Astrocyte (in vitro differentiated cells and primary cell): ENCODE data around the gene CARD8. TPM values are rescaled to one million over a fixed set of nuclear protein-coding genes. Genes with fewer than 3 reads are reported as not detected.
"Not testable (repeated sequence)": the region's sequence is repeated elsewhere in the genome, so short reads cannot be mapped to it uniquely, and the experiment has no call there.

Source experiments
- DNase-seq: peaks from one replicate; pipeline ENCODE4 v3.0.0-alpha.2; 2010; ENCODE audit warnings: low read depth
- FAIRE-seq: peaks from 2 replicates; lab custom pipeline; 2011; peaks lifted over from hg19 to GRCh38; lab: Jason Lieb, UNC
- H2AFZ ChIP-seq: 2 replicates; pipeline ENCODE4 v1.6.0; 2012; ENCODE audit warnings: low read depth, low read length, inconsistent platforms
- H3K27ac ChIP-seq: 2 replicates; pipeline ENCODE4 v1.5.1; 2011; ENCODE audit warnings: low read depth, low read length, inconsistent platforms
- H3K27me3 ChIP-seq: 2 replicates; pipeline ENCODE4 v1.6.0; 2011; ENCODE audit warnings: low read length, inconsistent platforms; ENCODE audit not compliant: insufficient read depth
- H3K36me3 ChIP-seq: 2 replicates; pipeline ENCODE4 v1.5.1; 2011; ENCODE audit warnings: low read length, inconsistent platforms; ENCODE audit not compliant: insufficient read depth
- H3K4me1 ChIP-seq: 2 replicates; pipeline ENCODE4 v1.5.1; 2011; ENCODE audit warnings: low read length, inconsistent platforms; ENCODE audit not compliant: insufficient read depth
- H3K4me2 ChIP-seq: 2 replicates; pipeline ENCODE4 v1.6.0; 2012; ENCODE audit warnings: low read length, inconsistent platforms
- H3K4me3 ChIP-seq: 2 replicates; pipeline ENCODE4 v1.5.1; 2011; ENCODE audit warnings: low read depth, mild to moderate bottlenecking, low read length, inconsistent platforms; ENCODE audit not compliant: insufficient read depth
- H3K79me2 ChIP-seq: 2 replicates; pipeline ENCODE4 v1.6.0; 2012; ENCODE audit warnings: mild to moderate bottlenecking, low read length, inconsistent platforms; ENCODE audit not compliant: insufficient read depth
- H3K9ac ChIP-seq: 2 replicates; pipeline ENCODE4 v1.6.0; 2012; ENCODE audit warnings: mild to moderate bottlenecking, low read length, inconsistent platforms
- H3K9me3 ChIP-seq: 2 replicates; pipeline ENCODE4 v1.5.1; 2012; ENCODE audit warnings: low read depth, mild to moderate bottlenecking, low read length, inconsistent platforms; ENCODE audit not compliant: insufficient read depth
- H4K20me1 ChIP-seq: 2 replicates; pipeline ENCODE4 v1.6.0; 2012; ENCODE audit warnings: low read length, inconsistent platforms; ENCODE audit not compliant: insufficient read depth
- H3K27ac Mint-ChIP-seq: one replicate; pipeline ENCODE4 v1.8.0; 2021; ENCODE audit warnings: mild to moderate bottlenecking, mixed read lengths; ENCODE audit not compliant: unreplicated experiment
- H3K27me3 Mint-ChIP-seq: one replicate; pipeline ENCODE4 v1.8.0; 2021; ENCODE audit warnings: low read depth, mixed read lengths; ENCODE audit not compliant: unreplicated experiment
- H3K36me3 Mint-ChIP-seq: one replicate; pipeline ENCODE4 v1.8.0; 2021; ENCODE audit warnings: low read depth, mixed read lengths; ENCODE audit not compliant: unreplicated experiment
- H3K4me1 Mint-ChIP-seq: one replicate; pipeline ENCODE4 v1.8.0; 2021; ENCODE audit warnings: low read depth, mixed read lengths; ENCODE audit not compliant: unreplicated experiment
- H3K4me3 Mint-ChIP-seq: one replicate; pipeline ENCODE4 v1.8.0; 2021; ENCODE audit warnings: mild to moderate bottlenecking, moderate library complexity, mixed read lengths; ENCODE audit not compliant: unreplicated experiment
- H3K9me3 Mint-ChIP-seq: one replicate; pipeline ENCODE4 v1.8.0; 2021; ENCODE audit warnings: mild to moderate bottlenecking, mixed read lengths; ENCODE audit not compliant: unreplicated experiment
- CTCF ChIP-seq: IDR thresholded peaks from 2 replicates; pipeline ENCODE4 v1.5.1; 2011; ENCODE audit warnings: low read depth, mild to moderate bottlenecking, inconsistent platforms, low read length, moderate library complexity; ENCODE audit not compliant: insufficient read depth
- EZH2 ChIP-seq: IDR thresholded peaks from 2 replicates; pipeline ENCODE4 v1.6.1; 2012; ENCODE audit warnings: mild to moderate bottlenecking, low read length, inconsistent platforms; ENCODE audit not compliant: insufficient read depth
- total RNA-seq: library from RNA; stranded (reverse); gene quantifications from 2 replicates; pipeline ENCODE4 v1.2.1, GENCODE V29; 2021

CARD8 gene
- total RNA-seq, 1 donor from 2014 or later = 26.3 TPM

GRCh38 chr19:48274173-48274572, 18.5 kb upstream of the CARD8 start:
- H3K27ac Mint-ChIP-seq = no peak overlapping the region
- H3K9ac ChIP-seq = no peak overlapping the region
- H3K36me3 ChIP-seq = no peaks in the 10 kb centered on the region
- no peak overlapping the region for H3K4me2 ChIP-seq
- no peak overlapping the region for H3K27ac ChIP-seq
- H3K9me3 Mint-ChIP-seq = no peaks in the 10 kb centered on the region
- FAIRE-seq (no peak), DNase-seq (no peak)
- H2AFZ ChIP-seq = no peak overlapping the region
- no peaks in the 10 kb centered on the region for H4K20me1 ChIP-seq
- peaks cover 4% of the 10 kb centered on the region for H3K36me3 Mint-ChIP-seq
- H3K27me3 ChIP-seq = no peaks in the 10 kb centered on the region
- no peak overlapping the region for H3K4me3 Mint-ChIP-seq
- H3K27me3 Mint-ChIP-seq = no peaks in the 10 kb centered on the region
- no peak for TF ChIP-seq CTCF
- no peak for TF ChIP-seq EZH2
- peaks cover 7% of the 10 kb centered on the region for H3K4me1 Mint-ChIP-seq
- H3K4me3 ChIP-seq = no peak overlapping the region
- no peaks in the 10 kb centered on the region for H3K9me3 ChIP-seq
- peaks cover 2% of the 10 kb centered on the region for H3K4me1 ChIP-seq
- H3K79me2 ChIP-seq = no peaks in the 10 kb centered on the region

DNA sequence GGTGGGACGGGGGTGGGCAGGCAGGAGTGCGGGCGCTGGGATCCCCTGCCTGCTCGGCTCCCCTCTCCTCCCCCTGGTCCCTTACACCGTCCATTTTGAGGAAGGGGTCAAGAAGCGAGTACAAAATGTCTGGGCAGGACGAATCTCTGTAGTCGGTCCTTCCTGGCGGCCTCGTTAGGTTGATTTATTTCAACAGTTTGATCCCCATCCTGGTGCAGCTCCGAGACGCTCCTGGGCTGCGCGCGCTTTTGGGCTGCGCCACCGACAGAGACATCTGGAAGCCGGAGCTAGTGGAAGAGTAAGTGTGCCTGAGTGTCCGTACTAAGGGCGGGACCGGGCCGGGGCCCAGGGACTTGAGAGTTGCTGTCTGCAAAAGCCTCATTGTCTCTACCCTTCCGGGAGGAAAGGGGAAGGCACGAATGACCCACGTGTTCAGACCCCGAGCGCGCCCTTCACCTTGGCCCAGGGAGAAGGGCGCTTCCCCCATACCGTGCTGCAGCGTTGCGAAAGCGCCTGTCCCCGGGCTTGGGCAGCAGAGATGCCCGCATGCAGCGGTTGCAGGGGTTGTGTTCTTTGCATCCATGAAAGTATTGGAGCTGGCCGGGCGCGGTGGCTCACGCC, 15.9 kb upstream of the CARD8 start:
- FAIRE-seq = no peak

DNA sequence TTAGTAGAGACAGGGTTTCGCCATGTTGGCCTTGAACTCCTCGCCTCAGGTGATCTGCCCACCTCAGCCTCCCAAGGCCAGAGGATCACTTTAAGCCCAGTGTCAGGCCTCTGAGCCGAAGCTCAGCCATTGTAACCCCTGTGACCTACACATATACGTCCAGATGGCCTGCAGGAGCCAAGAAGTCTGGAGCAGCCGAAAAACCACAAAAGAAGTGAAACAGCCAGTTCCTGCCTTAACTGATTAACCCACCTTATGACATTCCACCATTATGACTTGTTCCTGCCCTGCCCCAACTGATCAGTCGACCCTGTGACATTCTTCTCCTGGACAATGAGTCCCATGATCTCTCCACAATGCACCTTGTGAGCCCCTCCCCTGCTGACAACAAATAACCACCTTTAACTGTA, 13.9 kb upstream of the CARD8 start:
- not testable (repeated sequence) for H3K4me2 ChIP-seq, H3K36me3 ChIP-seq, H3K9ac ChIP-seq, FAIRE-seq, H4K20me1 ChIP-seq, DNase-seq, H3K4me1 ChIP-seq, H3K27me3 ChIP-seq, H3K9me3 ChIP-seq, H3K36me3 Mint-ChIP-seq, H3K27ac ChIP-seq, H3K4me1 Mint-ChIP-seq, H3K9me3 Mint-ChIP-seq, H3K27me3 Mint-ChIP-seq, H3K4me3 ChIP-seq, H3K79me2 ChIP-seq, H2AFZ ChIP-seq
- peak overlapping the region; percentile 93 for H3K27ac Mint-ChIP-seq
- peak overlapping the region; percentile 75 for H3K4me3 Mint-ChIP-seq

More for the DNA sequence above, 15.9 kb upstream of the CARD8 start:
- H3K27ac Mint-ChIP-seq = peak overlapping the region; percentile 59
- Histone ChIP-seq H3K27ac (no peak overlapping the region), H3K79me2 (no peaks in the 10 kb centered on the region), H3K4me2 (peak overlapping the region; percentile 97), H2AFZ (peak overlapping the region; percentile 76), H3K9me3 (no peaks in the 10 kb centered on the region), H3K36me3 (no peaks in the 10 kb centered on the region), H3K27me3 (no peaks in the 10 kb centered on the region), H3K9ac (peak overlapping the region; percentile 61), H3K4me3 (peak overlapping the region; percentile 64), H3K4me1 (peaks cover 2% of the 10 kb centered on the region), H4K20me1 (no peaks in the 10 kb centered on the region)
- H3K27me3 Mint-ChIP-seq = no peaks in the 10 kb centered on the region
- H3K36me3 Mint-ChIP-seq = peaks cover 4% of the 10 kb centered on the region
- H3K4me1 Mint-ChIP-seq = peaks cover 7% of the 10 kb centered on the region
- TF ChIP-seq EZH2 (no peak), CTCF (no peak)
- peak; percentile 39 for DNase-seq
- no peaks in the 10 kb centered on the region for H3K9me3 Mint-ChIP-seq
- H3K4me3 Mint-ChIP-seq = peak overlapping the region; percentile 86

DNA sequence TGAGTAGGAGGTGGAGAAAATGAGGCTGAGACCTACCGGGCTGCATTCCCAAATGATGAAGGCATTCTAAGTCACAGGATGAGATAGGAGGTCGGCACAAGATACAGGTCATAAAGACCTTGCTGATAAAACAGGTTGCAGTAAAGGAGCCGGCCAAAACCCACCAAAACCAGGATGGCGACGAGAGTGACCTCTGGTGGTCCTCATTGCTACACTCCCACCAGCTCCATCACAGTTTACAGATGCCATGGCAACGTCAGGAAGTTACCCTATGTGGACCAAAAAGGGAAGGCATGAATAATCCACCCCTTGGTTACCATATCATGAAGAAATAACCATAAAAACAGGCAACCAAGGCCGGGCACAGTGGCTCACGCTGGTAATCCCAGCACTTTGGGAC, 9.6 kb upstream of the CARD8 start:
- not testable (repeated sequence) for H3K9me3 Mint-ChIP-seq, H3K36me3 ChIP-seq, H3K27ac ChIP-seq, H3K27me3 Mint-ChIP-seq, H2AFZ ChIP-seq, H3K4me2 ChIP-seq, H3K9ac ChIP-seq, H3K79me2 ChIP-seq, H3K4me3 Mint-ChIP-seq, H3K4me1 ChIP-seq, H4K20me1 ChIP-seq, FAIRE-seq, H3K27ac Mint-ChIP-seq, H3K9me3 ChIP-seq, H3K36me3 Mint-ChIP-seq, DNase-seq, H3K4me3 ChIP-seq, H3K4me1 Mint-ChIP-seq, H3K27me3 ChIP-seq

GRCh38 chr19:48260359-48260714, 4.6 kb upstream of the CARD8 start:
- not testable (repeated sequence) for H4K20me1 ChIP-seq, H3K79me2 ChIP-seq, H2AFZ ChIP-seq, H3K9me3 Mint-ChIP-seq, H3K27ac ChIP-seq, DNase-seq, H3K9ac ChIP-seq, H3K4me3 Mint-ChIP-seq, H3K4me1 Mint-ChIP-seq, H3K27me3 Mint-ChIP-seq, H3K27ac Mint-ChIP-seq, H3K9me3 ChIP-seq, H3K4me1 ChIP-seq, H3K36me3 ChIP-seq, FAIRE-seq, H3K27me3 ChIP-seq, H3K36me3 Mint-ChIP-seq
- H3K4me2 ChIP-seq = peak overlapping the region; percentile 86
- H3K4me3 ChIP-seq = peak overlapping the region; percentile 62
